GM21737 (cell line): Measurements from ENCODE around the gene ANG.

Experiments
- ATAC-seq: cut with Tn5 transposase; IDR thresholded peaks from one replicate; pipeline ENCODE4 v1.9.1; 2021; ENCODE audit warnings: mild to moderate bottlenecking, moderate library complexity; ENCODE audit not compliant: unreplicated experiment

The ANG gene

DNA sequence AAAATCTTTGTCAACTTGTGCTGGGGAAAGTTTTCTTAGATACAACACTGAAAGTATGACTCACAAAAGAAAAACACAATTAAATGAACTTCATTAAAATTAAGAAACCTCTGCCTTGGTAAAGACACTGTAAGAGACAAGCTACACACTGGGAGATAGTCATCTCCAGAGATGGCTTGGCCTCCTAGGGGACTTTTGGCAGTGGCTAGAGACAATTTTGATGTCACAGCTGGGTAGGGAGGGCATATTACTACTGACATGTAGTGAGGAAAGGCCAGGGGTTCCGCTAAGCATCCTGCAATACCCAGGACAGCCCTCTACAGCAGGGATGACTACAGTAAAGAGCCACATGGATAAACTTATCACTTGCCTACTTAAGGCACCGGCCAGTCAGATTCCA lies 12.9 kb upstream of the ANG start:
- ATAC-seq = no peak

DNA sequence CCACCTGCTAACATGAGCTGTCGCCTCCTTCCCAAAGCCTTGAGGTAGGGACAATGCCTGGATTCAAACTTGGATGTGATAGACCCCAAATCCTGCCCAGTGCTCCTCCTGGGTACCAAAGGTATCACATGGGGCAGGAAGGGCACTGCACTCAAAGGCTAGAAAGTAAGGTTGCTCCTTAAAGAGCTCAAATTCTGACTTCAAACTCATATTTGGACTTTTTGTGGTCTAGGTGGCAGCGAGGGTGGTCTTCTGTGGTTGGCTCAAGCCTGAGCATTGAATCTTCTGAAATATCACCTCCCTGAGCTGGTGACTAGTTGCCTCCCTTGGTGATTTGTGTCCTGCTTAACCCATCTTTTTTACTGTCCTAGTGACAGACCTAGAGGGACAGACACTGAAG lies 12.5 kb upstream of the ANG start:
- no peak for ATAC-seq

DNA sequence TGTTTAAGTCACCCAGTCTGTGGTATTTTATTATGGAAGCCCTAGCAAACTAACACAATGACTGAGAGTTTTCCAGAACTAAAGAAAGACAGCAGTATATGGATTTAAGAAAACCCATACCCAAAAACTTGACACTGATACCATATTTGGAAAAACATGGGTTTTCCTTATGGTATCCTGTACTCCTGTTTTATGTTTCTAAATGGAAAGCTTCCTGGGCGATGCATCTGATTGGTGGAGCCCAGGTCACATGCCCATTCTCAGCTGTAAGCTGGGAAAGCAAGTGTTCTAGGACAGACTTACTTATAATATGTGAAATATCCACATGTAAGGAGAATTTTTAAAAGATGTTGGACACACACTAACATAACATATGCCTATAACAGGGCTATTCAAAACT lies 8.7 kb upstream of the ANG start:
- no peak for ATAC-seq

DNA sequence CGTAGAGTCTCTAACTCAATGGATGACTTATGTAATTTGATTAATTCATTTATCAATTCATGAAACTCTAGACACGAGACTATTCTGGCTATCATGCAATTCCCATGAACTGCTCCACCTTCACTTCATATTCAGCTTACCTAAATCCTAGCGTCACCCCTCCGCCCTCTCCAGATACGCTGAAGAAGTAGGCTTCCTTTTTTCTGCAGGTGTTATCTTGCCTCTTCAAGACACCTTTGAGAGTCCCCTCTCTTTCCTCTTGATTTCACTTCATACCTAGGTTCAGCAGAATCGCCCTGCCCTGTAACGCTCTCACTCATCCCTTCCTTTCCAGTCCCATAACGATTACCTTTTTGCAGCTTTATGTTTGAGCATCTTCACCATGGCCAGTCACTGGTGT lies 8.2 kb upstream of the ANG start:
- ATAC-seq = no peak

DNA sequence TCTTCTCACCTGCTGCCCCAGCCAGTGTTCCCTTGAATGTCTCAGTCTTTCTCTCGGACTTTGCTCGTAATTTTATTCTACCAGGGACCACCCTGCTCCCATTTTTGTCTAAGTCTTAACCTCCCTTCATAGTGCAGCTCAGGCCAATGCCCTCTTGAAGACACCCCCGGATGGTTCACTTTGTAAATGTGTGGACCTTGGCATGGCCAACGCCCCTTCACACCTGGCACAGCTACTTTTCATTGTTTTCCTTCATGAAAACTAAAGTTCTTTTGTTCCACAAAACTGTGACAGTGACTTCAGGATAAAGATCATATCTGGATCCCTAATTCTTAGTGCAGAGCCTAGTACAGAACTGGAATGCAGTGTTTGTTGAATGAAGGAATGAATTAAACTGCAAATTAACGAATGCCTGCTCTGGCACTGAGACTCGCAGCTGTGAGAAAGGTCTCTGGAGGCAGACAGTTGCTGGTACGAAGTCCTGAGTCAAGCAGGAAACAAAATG lies 7.7 kb upstream of the ANG start:
- ATAC-seq = peak; percentile 18

DNA sequence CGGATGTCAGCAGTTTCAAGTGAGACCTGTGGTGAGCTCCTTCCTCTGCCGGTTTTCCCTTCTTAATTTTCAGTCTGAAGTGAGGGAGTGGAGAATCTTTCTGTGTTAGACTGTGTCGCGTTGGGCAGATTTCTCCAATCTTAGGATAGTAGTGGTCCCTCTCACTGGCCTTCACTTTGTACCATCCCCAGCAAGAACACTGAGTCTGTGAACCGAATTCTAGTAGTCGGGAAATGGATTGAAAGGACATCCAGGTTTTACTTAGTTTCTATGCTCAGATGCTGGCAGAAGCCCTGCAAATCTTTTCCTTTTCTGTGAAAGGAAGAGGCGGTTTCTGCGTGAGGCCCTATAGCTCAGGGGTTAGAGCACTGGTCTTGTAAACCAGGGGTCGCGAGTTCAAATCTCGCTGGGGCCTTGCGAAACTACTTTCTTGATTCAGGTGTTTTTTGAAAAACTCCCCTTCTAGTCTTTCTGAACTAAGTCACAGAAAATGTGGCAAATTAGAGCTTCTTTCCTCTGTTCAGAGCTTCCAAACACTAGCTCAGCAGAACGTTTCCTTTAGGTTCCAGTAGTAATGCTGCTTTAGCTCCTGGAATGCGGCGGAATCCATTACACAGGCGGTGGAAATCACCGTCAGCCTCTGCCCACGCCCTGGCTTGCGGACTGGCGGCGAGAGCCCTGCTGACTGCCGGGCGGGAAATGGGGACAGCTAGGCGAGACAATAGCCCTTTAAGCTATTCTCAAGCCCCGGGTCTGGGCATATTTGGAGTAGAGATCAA lies 7.0 kb upstream of the ANG start:
- peak; percentile 22 for ATAC-seq

DNA sequence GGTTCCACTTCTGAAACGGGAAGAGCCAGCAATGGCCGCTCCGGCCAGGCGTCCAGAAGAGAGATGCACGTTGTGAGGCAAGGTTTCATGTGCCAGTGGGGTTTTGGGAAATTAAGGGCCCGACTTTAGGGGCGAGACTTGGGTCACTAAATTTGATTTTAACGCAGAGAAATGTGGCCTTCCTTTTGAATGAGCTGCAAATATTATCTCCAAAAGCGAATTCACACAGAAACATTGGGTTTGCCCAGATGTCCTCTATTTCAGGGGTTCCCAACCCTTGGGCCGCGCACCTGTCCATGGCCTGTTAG lies 6.5 kb upstream of the ANG start:
- no peak for ATAC-seq

DNA sequence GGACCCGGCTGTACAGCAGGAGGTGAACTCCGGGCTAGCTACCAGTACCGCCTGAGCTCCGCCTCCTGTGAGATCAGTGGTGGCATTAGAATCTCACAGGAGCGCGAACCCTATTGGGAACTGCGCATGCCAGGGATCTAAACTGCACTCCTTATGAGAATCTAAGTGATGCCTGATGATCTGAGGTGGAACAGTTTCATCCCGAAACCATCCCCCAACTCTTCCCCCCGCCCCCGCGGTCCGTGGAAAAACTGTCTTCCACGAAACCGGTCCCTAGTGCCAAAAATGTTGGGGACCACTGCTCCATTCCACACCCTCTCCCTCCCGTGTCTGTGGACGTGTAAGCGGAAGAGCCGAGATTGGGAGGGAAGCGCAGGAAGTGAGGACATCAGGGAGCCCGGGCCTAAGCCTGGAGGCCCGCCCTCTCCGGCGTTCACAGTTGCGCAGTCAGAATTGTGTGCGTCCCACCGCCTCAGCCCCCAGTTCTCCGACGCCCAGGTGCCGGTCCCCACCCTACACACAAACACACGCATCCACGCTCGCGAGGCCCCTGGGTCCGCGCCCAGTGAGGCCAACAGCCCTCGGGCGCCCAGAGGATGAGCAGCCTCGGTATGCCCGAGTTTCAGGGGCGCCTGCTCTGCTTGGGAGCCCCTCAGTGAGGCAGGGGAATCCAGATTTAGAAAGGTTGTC lies 6.0 kb upstream of the ANG start:
- ATAC-seq = peak; percentile 40

DNA sequence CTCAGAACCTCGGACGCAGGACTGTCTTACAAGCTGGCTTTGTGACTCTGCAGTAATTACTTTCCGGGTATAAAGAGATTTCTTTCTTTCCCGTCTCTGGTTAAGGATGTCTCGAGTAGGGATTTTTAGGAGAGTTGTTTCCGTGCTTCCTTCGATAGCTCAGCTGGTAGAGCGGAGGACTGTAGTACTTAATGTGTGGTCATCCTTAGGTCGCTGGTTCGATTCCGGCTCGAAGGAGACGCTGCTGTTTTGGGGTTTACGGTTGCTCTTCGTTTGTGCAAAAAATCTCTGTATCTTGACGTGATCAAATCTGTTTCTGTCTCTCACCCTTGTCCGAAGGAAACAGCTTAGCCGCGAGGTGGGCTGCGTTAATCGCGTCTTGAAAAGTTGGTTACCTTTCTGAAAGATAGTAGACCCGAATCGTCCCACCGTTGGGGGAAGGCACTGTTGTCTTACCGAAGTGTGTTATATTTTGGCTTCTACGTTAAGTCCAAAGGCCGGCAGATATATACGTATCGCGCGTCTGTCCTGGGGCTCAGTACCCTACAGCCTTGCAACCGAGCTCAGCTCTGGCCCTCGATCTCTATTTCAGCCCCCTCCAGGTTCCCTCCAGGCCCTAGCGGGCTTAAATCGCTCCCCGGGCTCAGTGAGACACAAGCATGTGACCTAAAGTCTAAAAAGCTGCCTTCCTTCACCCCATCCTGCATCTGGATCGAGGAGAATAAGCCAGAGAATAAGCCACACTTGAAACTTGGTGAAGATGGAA lies 5.3 kb upstream of the ANG start:
- peak; percentile 19 for ATAC-seq

DNA sequence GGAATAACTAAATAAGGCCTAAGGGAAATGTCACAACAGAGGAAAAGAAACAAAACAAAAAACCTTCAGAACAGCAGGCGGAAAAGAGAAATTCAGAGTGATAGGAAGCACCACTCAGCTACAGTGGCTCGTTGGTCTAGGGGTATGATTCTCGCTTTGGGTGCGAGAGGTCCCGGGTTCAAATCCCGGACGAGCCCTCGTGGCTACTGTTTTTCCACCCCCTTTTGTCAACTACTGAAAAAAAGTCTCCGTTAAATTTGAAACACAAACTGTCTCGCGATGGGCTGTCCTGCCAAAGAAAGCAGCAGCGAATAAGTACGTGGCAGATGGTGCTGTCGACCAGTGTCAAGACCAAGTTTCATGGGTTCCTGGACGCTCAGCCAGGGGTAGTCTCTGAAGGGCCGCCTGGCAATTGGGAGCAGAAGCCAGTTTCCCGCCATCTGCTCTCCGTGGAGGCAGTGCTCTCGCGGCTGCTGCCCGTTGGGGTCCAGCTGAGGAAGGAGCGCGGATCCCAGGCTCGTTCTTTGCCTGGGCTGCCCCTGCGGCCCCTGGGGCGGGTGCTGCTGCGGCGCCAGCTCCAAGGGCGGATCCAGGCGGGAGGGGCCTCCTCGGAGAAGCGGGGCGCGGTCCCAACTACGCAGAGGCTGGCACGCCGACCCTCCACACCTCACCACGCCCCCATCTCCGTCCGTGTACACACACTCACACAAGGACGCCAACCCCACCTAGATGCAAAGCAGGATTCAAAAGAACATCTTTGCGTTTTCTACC lies 4.5 kb upstream of the ANG start, which contains the start of gene RNASE4:
Gene RNASE4, plus strand, starts transcription at position 670 of the 771 bp plus-strand sequence. CDS start 14,812 bp downstream, outside the sequence.
- ATAC-seq = peak; percentile 25

DNA sequence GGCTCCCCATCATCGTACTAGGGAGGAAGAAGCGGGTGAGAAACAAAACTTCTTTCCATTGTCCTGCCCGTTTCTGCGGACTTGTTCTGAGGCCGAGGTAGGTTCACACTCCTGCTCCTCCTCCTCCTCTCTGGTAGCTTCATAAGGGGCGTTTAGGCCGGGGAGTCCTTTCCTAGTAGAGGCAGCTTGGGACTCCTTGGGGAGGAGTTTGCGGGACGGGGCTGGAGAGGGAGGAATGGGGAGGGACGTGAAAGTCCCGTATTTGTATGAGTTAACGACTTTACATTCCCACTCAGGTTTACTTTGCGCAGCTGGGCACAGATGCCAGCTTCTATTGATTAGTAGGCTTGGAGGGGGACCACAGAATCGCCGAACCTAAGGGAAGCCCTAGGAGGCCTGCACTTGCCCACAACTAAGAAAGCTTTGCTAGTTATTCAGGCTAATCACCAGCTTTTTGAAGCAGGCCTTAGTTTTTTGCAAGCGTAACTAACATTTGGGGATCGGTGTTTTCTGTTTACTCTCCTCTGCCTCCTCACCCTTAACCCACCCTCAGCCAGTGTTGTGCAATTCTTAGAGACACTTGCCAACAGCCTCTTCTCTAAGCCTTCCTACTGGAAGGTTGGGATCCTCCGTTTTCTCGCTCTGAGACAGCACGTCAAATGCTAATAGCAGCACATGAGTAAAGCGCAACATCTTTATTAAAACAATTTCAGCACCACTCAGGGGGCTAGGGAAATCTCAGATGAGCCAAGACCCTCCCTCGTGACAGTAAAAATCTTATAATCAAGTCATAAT lies 3.7 kb upstream of the ANG start:
- ATAC-seq = no peak

DNA sequence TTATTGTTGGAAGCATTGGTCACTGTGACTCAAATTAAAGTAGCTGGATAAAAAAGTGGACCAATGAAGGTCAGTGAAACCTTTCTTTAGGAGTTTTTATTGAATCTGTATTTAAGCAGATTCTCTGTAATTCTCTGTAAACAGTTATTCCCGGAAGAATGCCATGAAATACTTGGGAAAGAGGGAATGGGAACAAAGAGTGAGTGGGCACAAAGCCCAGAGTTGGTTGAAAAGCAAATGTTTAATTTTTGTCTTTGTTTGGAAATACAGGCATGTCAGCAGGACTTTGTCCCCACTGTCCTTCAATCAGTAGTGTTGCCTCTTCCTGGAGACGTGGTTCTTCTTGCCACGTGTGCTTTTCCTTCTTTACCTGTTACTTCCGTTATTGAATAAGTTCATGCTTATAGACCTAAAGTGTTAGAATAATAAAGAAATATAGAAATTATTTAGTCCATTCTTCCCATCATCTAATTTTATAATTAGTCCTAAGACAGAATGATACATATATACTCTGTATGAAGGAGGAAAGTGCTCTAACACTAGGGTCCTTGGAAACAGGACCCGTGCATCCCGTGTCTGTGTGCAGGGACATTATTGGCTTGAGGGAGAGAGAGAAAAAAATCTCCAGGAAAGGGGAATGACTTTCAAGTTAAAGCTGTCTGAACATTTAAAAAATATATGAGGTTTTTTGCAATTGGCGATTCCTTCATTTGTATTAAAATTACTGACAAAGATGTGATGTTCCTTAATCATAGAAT lies 2.0 kb upstream of the ANG start:
- ATAC-seq = no peak

DNA sequence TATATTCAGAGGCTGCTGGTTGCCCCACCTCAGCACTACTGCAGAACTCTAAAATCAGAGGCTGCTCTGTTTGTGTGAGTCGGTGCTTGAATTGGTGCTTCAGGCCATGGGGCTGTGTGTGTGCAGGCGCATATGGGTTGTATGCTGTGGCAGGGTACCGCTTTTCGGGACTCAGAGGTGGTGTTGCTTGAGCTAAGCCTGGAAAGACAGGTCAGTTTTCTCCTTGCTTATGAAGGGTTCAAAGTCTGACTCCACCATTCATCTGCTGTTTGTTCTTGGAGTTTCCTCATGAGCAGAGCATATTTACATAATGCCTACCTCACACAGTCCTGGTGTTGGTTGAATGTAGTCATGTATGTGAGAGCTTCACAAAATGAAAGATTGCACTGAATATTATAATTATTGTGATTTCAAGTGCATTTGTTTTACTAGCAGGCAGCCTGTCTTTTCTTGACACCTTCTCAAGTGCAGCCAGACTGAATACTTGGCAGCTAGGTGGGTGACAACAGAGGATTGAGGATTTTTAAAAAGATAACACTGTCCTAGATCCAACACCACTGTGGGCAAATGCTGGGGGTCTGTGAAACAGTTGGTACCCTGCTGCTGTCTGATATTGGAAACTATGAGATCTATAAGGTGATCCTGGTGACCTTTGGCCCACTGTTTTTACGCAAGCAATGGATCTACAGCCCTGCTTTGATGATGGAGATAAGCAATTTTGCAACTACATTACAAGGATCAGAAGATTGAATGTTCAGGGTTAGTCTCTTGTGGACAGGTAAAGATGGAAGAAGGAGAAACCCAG lies 1.0 kb upstream of the ANG start:
- ATAC-seq = no peak

DNA sequence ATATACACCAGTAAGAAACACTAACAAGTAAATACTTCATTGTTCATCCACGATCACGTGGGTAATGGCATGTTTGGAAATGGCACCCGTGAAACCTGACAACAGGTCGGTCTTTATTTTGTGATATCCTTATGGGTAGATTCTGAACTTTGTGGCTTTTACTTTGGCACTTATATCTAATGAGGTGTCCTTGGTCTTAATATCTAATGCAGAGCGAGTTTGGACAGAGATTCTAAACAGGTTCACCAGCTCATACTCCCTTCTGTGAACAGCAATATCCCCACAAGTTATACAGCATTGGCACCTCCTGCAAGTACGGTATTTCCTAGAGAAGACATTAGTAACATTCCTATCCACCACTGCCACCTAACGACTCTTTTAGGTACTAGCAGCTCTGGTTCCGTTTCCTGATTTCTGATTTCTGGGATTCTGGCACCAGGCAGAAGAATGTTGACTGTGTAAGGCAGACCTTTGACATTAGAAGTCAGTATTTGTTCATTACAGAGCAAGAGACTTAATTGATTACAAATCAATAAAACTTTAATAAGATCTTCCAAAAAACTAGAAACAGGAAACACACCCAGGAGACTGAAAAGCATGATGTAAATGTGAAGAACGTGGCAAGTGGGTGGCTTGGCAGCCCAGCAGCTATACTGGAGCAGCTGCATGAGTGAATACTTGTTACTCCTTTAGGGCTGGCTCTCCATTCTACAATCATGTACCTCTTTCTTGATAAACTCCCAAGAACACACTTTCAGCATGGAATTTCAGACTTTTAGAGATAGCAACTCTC lies 2.5 kb downstream of the ANG start:
- ATAC-seq = no peak

DNA sequence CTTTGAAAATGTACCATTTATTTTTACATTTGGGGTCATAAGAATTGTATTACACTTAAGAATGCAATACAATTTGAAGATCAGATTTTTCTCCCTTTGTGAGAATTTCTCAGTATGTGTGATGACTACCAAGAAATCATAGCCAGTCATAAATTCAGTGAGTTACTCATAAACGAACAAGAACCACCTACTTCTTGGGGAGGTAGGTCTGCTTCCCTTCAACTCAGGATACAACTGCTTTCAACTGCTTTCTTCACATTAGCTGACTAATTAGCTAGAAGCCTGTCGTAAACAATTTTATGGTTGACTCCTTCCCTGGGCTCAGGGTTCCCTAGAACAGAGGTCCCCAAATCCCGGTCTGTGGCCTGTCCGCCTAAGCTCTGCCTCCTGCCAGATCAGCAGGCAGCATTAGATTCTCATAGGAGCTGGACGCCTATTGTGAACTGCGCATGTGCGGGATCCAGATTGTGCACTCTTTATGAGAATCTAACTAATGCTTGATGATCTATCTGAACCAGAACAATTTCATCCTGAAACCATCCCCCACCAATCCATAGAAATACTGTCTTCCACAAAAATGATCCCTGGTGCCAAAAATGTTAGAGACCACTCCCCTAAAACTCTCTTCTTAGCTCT lies 3.7 kb downstream of the ANG start:
- ATAC-seq = no peak

DNA sequence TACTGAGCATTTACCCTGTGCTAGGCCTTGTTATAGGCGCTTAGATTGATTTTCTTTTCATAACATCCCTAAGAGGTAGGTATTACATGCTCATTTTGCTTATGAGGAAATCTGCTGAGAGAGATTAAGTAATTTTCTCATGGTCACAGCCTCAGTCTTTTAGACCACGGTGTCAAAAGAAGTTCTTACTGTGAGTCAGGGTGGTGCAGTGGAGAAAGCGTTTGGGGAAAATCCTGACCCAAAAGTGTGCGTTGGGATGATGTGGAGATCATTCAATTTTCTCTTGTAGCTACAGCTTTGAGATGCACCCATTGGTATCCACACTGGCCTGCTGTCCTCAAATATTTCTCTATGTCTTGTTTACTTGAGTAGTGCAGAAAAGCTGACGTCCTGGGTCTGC lies 8.2 kb downstream of the ANG start:
- ATAC-seq = no peak

DNA sequence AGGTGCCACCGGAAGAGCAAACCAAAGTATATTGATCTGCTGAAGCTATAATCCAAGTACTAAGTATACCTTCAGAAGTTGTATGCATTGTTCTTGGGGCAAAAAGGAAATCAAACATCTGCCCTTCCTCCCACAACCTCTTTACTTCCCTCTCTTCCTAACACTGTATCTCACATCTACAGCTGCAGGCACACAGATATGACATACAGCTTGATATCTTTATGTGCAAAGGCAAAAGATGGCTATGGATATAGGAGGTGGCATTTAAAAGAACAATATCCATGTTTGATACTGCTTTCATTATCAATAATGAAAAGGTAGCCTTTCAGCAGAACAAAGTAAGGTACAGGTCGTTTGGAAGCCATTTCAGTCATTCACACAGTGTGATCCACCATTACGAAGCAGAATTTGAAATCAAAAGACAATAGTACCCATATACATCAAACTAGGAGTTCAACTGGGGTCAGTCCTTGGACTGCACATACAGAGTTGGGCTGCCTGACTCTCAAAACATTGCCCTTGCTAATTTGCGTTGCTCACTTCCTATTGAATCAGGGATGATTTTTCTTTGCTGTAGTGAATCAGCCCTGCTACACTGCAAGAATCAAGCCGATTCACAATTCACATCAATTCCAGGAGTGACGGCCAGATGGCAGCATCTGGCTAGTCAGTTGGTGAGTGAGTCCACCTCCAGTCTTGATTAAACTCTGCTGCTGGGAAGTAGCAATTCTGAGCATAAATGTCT lies 8.9 kb downstream of the ANG start:
- no peak for ATAC-seq
